Transverse colon (tissue), 4 donors: ENCODE results near the gene NT5DC4. TPM values are rescaled to one million over a fixed set of nuclear protein-coding genes. Genes with fewer than 3 reads are reported as not detected.
A peak's percentile ranks its signal among the peaks of the same experiment; 100 is the strongest.

Experiments
- DNase-seq: peaks from one replicate; pipeline ENCODE4 v3.0.0-alpha.2; 2019
- H3K27ac ChIP-seq, 4 donors: fragments of 200-600 bp; sonication (generic); 2 replicates each; pipeline ENCODE4 v1.5.1; 2016 to 2018; ENCODE audit warnings: inconsistent platforms in 4 of 4
- H3K27me3 ChIP-seq: fragments of 200-600 bp; sonication (generic); 2 replicates; pipeline ENCODE4 v1.5.1; 2017; ENCODE audit warnings: inconsistent platforms
- H3K36me3 ChIP-seq, 4 donors: fragments of 200-600 bp; sonication (generic); 2 replicates each; pipeline ENCODE4 v1.5.1; 2017 to 2019; ENCODE audit warnings: inconsistent platforms in 4 of 4
- H3K4me1 ChIP-seq, 4 donors: fragments of 200-600 bp; sonication (generic); 2 replicates each; pipeline ENCODE4 v1.5.1; 2017 to 2020; ENCODE audit warnings: inconsistent platforms in 4 of 4
- H3K4me3 ChIP-seq, 4 donors: fragments of 200-600 bp; sonication (generic); 1 replicate in 1 of 4; 2 replicates in 3 of 4; pipeline versions ENCODE4 v1.5.1 to v1.6.1; 2017 to 2019; ENCODE audit warnings: inconsistent platforms in 4 of 4
- H3K9me3 ChIP-seq, 2 donors: fragments of 200-600 bp; sonication (generic); 2 replicates each; pipeline ENCODE4 v1.5.1; 2017 to 2019; ENCODE audit warnings: inconsistent platforms in 2 of 2
- CTCF ChIP-seq, 5 experiments: fragments of 200-600 bp in 3 of 5; fragments of 450-650 bp in 2 of 5; sonication (generic) in 3 of 5; IDR thresholded peaks; 1 replicate in 2 of 5; 2 replicates in 3 of 5; pipeline ENCODE4 v1.5.1; 2016 to 2017; ENCODE audit warnings: antibody characterized with exemption in 5 of 5, inconsistent platforms in 3 of 5, mild to moderate bottlenecking in 2 of 5, moderate library complexity in 1 of 5
- EP300 ChIP-seq: sonication (generic); formaldehyde crosslinking; IDR thresholded peaks from one replicate; pipeline ENCODE4 v1.6.1; 2017; ENCODE audit warnings: antibody characterized with exemption, low read depth
- POLR2A ChIP-seq: fragments of 450-650 bp; IDR thresholded peaks from one replicate; pipeline ENCODE4 v1.6.1; 2016; ENCODE audit warnings: antibody characterized with exemption, mild to moderate bottlenecking, moderate library complexity
- POLR2AphosphoS5 ChIP-seq, 3 donors: sonication (generic); formaldehyde crosslinking; IDR thresholded peaks; one replicate each; pipeline ENCODE4 v1.6.1; 2016; ENCODE audit warnings: antibody characterized with exemption in 3 of 3
- whole genome bisulfite sequencing, 2 donors: methylation state at CpG; one replicate each; pipeline ENCODE4 v1.1.5; 2018; ENCODE audit warnings: low coverage in 1 of 2; 5-methylcytosine and 5-hydroxymethylcytosine counted together
- in situ Hi-C, 4 donors: fragments of 200-750 bp; cut with MboI; loops; one replicate each; pipeline versions ENCODE4 v1.15.0 to v1.15.1; 2017; ENCODE audit warnings: low sequenced_read_pairs in 3 of 4, low pct_ligation_motif_present in 1 of 4, low pct_unique_long_range_greater_than_20kb in 1 of 4
- intact Hi-C: fragments of 100-400 bp; cut with DNase I; formaldehyde crosslinking; loops from one replicate; pipeline ENCODE4 v1.15.1; 2023; ENCODE audit warnings: low total_unique reads
- total RNA-seq, 4 donors: library from RNA; depleted of rRNA; stranded (reverse); fragments of >200 nt; gene quantifications; one replicate each; pipeline ENCODE4 v1.1.0, GENCODE V29; 2016

Gene NT5DC4
- total RNA-seq, 4 donors from 2014 or later, result not detected

- peak; percentile 47 for DNase-seq
- Histone ChIP-seq H3K4me3 (no peak overlapping the region), H3K27me3 (no peaks in the 10 kb centered on the region), H3K9me3 (no peaks in the 10 kb centered on the region), H3K27ac (peak overlapping the region in 3 of 4 donors; percentile 15 to 43 (median 38)), H3K36me3 (no peaks in the 10 kb centered on the region), H3K4me1 (peaks cover 0 to 40% (median 8%) of the 10 kb centered on the region in 4 donors)
- intact Hi-C loops, result no loop called here
- TF ChIP-seq POLR2AphosphoS5 (IDR thresholded peaks at IDR 0.05) (no peak), CTCF (IDR thresholded peaks at IDR 0.05) (no peak), EP300 (no peak), POLR2A (no peak)
- 82 to 88% methylated on average over 2 to 14 of the region's 14 CpGs for WGBS, 2 donors
- in situ Hi-C loops, result no loop called here
Observed at GRCh38 chr2:112688086-112688880, 32.5 kb upstream of the NT5DC4 start.

- H3K27ac ChIP-seq, result peak overlapping the region in 1 of 4 donors; percentile 17
- no peaks in the 10 kb centered on the region for H3K27me3 ChIP-seq
- H3K4me1 ChIP-seq, result peaks cover 0 to 35% (median 8%) of the 10 kb centered on the region in 4 donors
- in situ Hi-C loops, result loop anchor here in 1 of 4 donors (10.0 kb wide), 1 partner anchor 66 kb away; no protein-coding TSS in a partner anchor
- DNase-seq, result peak; percentile 73
- peak overlapping the region in 1 of 4 donors; percentile 25 for H3K4me3 ChIP-seq
- intact Hi-C loops, result no loop called here
- WGBS, 2 donors, result 29 to 50% methylated on average over 3 to 9 of the region's 9 CpGs
- H3K36me3 ChIP-seq, result no peaks in the 10 kb centered on the region
- H3K9me3 ChIP-seq, result no peaks in the 10 kb centered on the region
- TF ChIP-seq POLR2AphosphoS5 (IDR thresholded peaks at IDR 0.05) (no peak), CTCF (IDR thresholded peaks at IDR 0.05) (peak; percentile 61 to 89 (median 64))
Observed at GRCh38 chr2:112690853-112691401, 29.9 kb upstream of the NT5DC4 start.

GRCh38 chr2:112691881-112692281 lies 28.9 kb upstream of the NT5DC4 start:
- no peak for TF ChIP-seq POLR2A
- TF ChIP-seq POLR2AphosphoS5 (IDR thresholded peaks at IDR 0.05), result no peak
- no peak for TF ChIP-seq CTCF (IDR thresholded peaks at IDR 0.05)
- Histone ChIP-seq H3K9me3 (no peaks in the 10 kb centered on the region), H3K27ac (peak overlapping the region in 3 of 4 donors; percentile 1 to 49 (median 2)), H3K4me1 (peaks cover 0 to 35% (median 8%) of the 10 kb centered on the region in 4 donors), H3K36me3 (no peaks in the 10 kb centered on the region), H3K27me3 (no peaks in the 10 kb centered on the region), H3K4me3 (no peak overlapping the region)
- intact Hi-C loops, result no loop called here
- 56 to 100% methylated on average over 1 to 4 of the region's 4 CpGs for WGBS, 2 donors
- DNase-seq, result no peak
- in situ Hi-C loops, result loop anchor here in 1 of 4 donors (10.0 kb wide), 1 partner anchor 67 kb away; no protein-coding TSS in a partner anchor

GRCh38 chr2:112692495-112692911 lies 28.3 kb upstream of the NT5DC4 start:
- 24% methylated on average over 5 of the region's 5 CpGs; no CpG with 5 or more reads in 1 of the 2 donors for WGBS, 2 donors

More at GRCh38 chr2:112692495-112692911, 28.3 kb upstream of the NT5DC4 start:
- Histone ChIP-seq H3K36me3 (no peaks in the 10 kb centered on the region), H3K27me3 (no peaks in the 10 kb centered on the region), H3K4me3 (no peak overlapping the region), H3K9me3 (no peaks in the 10 kb centered on the region), H3K4me1 (peaks cover 0 to 35% (median 8%) of the 10 kb centered on the region in 4 donors), H3K27ac (peak overlapping the region in 3 of 4 donors; percentile 6 to 49 (median 14))
- in situ Hi-C loops, result loop anchor here in 1 of 4 donors (10.0 kb wide), 1 partner anchor 68 kb away; no protein-coding TSS in a partner anchor
- TF ChIP-seq POLR2A (no peak), POLR2AphosphoS5 (IDR thresholded peaks at IDR 0.05) (peak in 1 of 3 donors; percentile 57)
- intact Hi-C loops, result no loop called here
- DNase-seq, result peak; percentile 80
